IgD-negative memory B cell (primary cell): ENCODE measurements around the gene PARP4. TPM values are rescaled to one million over a fixed set of nuclear protein-coding genes. Genes with fewer than 3 reads are reported as not detected.
"Not testable (repeated sequence)": the region's sequence is repeated elsewhere in the genome, so short reads cannot be mapped to it uniquely, and the experiment has no call there.

Experiments used
- H3K27ac Mint-ChIP-seq, 3 donors: one replicate each; pipeline ENCODE4 v1.8.0; 2020 to 2022; ENCODE audit warnings: mild to moderate bottlenecking in 3 of 3, mixed read lengths in 3 of 3, moderate library complexity in 1 of 3
- H3K27me3 Mint-ChIP-seq: one replicate; pipeline ENCODE4 v1.8.0; 2021; ENCODE audit warnings: mixed read lengths
- H3K36me3 Mint-ChIP-seq: one replicate; pipeline ENCODE4 v1.8.0; 2020; ENCODE audit warnings: mild to moderate bottlenecking, mixed read lengths
- H3K4me1 Mint-ChIP-seq, 3 donors: one replicate each; pipeline ENCODE4 v1.8.0; 2020 to 2022; ENCODE audit warnings: mixed read lengths in 3 of 3, mild to moderate bottlenecking in 1 of 3
- H3K4me3 Mint-ChIP-seq, 4 donors: one replicate each; pipeline ENCODE4 v1.8.0; 2020 to 2022; ENCODE audit warnings: mild to moderate bottlenecking in 4 of 4, mixed read lengths in 4 of 4, moderate library complexity in 3 of 4
- H3K9me3 Mint-ChIP-seq, 3 donors: one replicate each; pipeline ENCODE4 v1.8.0; 2020 to 2021; ENCODE audit warnings: mixed read lengths in 3 of 3, mild to moderate bottlenecking in 1 of 3
- polyA plus RNA-seq: library from polyadenylated mRNA; unstranded; fragments of 300-500 nt; fragmentation: Illumina TruSeq; gene quantifications from one replicate; pipeline ENCODE4 v1.2.3, GENCODE V29; 2021

The PARP4 gene
- polyA plus RNA-seq, 1 donor from 2014 or later, result 44.3 TPM

- H3K27ac Mint-ChIP-seq, result no peak overlapping the region
- peaks cover under 1% of the 10 kb centered on the region for H3K27me3 Mint-ChIP-seq
- no peaks in the 10 kb centered on the region for H3K4me1 Mint-ChIP-seq
- no peaks in the 10 kb centered on the region for H3K36me3 Mint-ChIP-seq
- H3K4me3 Mint-ChIP-seq, result no peak overlapping the region
- H3K9me3 Mint-ChIP-seq, result no peaks in the 10 kb centered on the region
These were observed 130.9 kb downstream of the PARP4 start for GRCh38 chr13:24381541-24382265.

- H3K4me1 Mint-ChIP-seq, H3K27ac Mint-ChIP-seq, H3K27me3 Mint-ChIP-seq, H3K9me3 Mint-ChIP-seq, H3K36me3 Mint-ChIP-seq, H3K4me3 Mint-ChIP-seq: not testable (repeated sequence)
These were observed 131.7 kb downstream of the PARP4 start for GRCh38 chr13:24380881-24381280.

GRCh38 chr13:24380227-24380626 is 132.4 kb downstream of the PARP4 start:
- H3K27me3 Mint-ChIP-seq, H3K4me3 Mint-ChIP-seq, H3K27ac Mint-ChIP-seq, H3K36me3 Mint-ChIP-seq, H3K4me1 Mint-ChIP-seq, H3K9me3 Mint-ChIP-seq: not testable (repeated sequence)

- H3K36me3 Mint-ChIP-seq, H3K9me3 Mint-ChIP-seq, H3K4me1 Mint-ChIP-seq, H3K27ac Mint-ChIP-seq, H3K4me3 Mint-ChIP-seq: not testable (repeated sequence)
- peaks cover 19% of the 10 kb centered on the region for H3K27me3 Mint-ChIP-seq
These were observed 141.3 kb downstream of the PARP4 start for GRCh38 chr13:24371273-24371672.

Other genes starting within 250 kb of the PARP4 start
- not detected for gene C1QTNF9, start 203.2 kb downstream of the PARP4 start, polyA plus RNA-seq
- not detected for gene ATP12A, start 167.6 kb upstream of the PARP4 start, polyA plus RNA-seq